Loucy (cell line): ENCODE results near the gene CKS2.
"Not testable (repeated sequence)": the region's sequence is repeated elsewhere in the genome, so short reads cannot be mapped to it uniquely, and the experiment has no call there.

Experiments used
- CTCF ChIP-seq: fragments of 200-600 bp; sonication (generic); conservative IDR thresholded peaks from 2 replicates; pipeline ENCODE4 v1.5.1; 2014; ENCODE audit warnings: mild to moderate bottlenecking, antibody characterized with exemption, low read length
- EZH2phosphoT487 ChIP-seq: fragments of 200-600 bp; IDR thresholded peaks from 2 replicates; pipeline ENCODE4 v1.6.1; 2018; ENCODE audit warnings: antibody characterized with exemption, mild to moderate bottlenecking, moderate library complexity, borderline replicate concordance

GRCh38 chr9:89301996-89302395, 9.0 kb upstream of the CKS2 start:
- TF ChIP-seq CTCF, EZH2phosphoT487: not testable (repeated sequence)
